ENCODE measurements around the gene SUSD1. TPM values are rescaled to one million over a fixed set of nuclear protein-coding genes. Genes with fewer than 3 reads are reported as not detected.
A peak's percentile ranks its signal among the peaks of the same experiment; 100 is the strongest.

SUSD1 gene
- total RNA-seq, 1 donor from 2014 or later: 3.2 TPM

DNA sequence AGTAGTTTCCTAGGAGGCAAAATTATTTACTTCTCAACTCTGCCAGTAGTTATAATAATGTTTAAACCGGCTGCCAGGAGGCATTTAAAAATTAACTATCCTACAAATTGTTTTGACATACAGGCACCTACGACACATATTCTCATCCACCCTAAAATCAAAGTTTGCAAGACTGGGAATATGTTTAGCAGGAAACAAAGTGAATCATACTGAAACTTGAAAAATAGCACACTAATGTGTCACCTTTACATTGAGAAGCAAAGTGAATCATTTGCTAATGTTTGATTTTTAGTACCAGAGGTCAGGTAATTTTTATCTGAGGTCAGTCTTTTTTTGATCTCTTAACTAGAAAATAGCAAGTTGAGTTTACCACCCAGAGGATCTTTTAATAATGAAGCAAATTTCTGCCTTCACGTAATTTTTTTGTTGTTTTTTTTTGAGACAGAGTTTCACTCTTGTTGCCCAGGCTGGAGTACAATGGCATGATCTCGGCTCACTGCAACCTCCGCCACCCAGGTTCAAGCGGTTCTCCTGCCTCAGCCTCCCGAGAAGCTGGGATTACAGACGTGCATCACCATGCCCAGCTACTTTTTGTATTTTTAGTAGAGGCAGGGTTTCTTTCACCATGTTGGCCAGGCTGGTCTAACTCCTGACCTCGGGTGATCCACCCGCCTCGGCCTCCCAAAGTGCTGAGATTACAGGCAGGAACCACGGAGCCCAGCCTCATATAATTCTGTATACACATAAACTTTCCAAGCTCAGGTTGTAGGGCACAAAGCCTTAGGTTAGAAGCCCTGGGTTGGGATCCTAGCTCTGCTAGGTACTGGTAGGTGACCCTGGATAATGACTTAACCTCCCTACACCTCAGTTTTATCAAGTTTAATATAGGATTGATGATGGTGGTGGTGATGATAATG, 154.2 kb downstream of the SUSD1 start:
- ATAC-seq: peak; percentile 79
- no peak for DNase-seq (ENCODE audit: low spot score)

DNA sequence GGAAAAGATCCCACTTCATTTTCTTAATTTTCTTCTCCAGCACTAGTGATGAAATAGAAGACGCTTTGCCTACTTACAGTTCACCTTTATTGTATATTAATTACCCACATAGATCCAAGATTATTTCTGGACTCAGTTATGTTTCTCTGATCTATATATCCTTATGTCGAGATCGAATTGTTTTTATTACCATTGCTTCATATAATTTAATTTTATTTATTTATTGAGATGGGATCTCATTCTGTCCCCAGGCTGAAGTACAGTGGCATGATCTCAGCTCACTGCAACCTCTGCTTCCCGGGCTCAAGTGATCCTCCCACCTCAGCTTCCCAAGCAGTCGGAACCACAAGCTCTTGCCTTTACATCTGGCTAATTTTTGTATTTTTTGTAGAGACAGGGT, 157.2 kb downstream of the SUSD1 start:
- no peak for ATAC-seq
- DNase-seq (ENCODE audit: low spot score): no peak

DNA sequence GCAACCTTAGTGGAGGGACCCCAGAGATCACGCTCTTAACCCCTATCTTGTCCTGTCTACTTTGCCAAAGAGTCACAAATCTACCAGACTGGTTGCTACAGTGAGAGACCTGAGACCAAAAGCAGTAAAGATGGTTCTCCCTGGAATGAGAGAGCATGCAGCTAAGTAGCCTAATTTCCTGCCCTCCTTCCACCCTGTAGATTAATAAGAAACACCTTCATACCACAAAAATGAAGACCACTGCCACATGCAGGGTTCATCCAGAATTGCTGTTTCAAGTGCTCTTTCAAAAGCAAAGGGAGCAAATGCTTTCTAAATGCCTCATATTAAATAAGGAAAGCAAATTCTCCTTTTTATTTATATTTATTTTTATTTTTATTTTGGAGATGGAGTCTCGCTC, 159.4 kb downstream of the SUSD1 start:
- no peak for ATAC-seq

DNA sequence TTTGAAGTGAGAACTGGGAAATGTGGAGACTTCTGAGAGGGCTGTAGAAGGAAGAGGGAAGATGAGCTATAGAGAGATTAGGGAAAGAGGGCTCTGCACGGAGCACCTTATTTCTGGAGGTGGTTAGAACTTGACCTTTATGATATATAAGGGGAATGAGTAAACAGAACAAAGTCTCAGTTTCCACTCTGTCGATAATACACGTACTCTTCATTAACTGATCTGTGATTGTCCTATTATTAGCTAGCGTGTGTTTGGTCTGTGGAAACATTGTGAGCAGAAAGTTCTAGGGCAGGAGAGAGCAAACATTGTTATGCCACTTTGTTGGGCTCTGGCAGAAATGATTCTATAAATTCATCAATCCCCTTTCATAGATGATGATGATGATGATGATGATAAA, 159.9 kb downstream of the SUSD1 start:
- DNase-seq (ENCODE audit: low spot score): no peak
- no peak for ATAC-seq

More for the DNA sequence above, 159.4 kb downstream of the SUSD1 start:
- DNase-seq (ENCODE audit: low spot score): no peak

DNA sequence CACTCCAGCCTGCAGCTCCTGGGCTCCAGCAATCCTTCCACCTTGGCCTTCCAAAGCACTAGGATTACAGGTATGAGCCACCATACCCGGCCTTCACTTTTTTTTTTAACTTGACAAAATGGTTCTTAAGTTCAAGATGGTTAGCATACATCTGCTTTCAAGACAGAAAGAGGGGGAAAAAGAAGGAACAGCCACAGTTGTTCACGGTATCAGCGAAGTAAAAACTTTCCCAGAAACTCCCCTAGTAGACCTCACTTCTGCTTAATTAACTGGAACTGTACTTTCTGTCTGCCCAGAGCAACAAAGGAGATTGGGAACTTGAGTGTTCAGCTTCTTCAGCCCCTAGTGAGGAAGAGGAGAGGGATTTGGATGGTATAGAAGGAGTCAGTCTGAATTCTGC, 161.8 kb downstream of the SUSD1 start:
- DNase-seq (ENCODE audit: low spot score): no peak
- no peak for ATAC-seq

DNA sequence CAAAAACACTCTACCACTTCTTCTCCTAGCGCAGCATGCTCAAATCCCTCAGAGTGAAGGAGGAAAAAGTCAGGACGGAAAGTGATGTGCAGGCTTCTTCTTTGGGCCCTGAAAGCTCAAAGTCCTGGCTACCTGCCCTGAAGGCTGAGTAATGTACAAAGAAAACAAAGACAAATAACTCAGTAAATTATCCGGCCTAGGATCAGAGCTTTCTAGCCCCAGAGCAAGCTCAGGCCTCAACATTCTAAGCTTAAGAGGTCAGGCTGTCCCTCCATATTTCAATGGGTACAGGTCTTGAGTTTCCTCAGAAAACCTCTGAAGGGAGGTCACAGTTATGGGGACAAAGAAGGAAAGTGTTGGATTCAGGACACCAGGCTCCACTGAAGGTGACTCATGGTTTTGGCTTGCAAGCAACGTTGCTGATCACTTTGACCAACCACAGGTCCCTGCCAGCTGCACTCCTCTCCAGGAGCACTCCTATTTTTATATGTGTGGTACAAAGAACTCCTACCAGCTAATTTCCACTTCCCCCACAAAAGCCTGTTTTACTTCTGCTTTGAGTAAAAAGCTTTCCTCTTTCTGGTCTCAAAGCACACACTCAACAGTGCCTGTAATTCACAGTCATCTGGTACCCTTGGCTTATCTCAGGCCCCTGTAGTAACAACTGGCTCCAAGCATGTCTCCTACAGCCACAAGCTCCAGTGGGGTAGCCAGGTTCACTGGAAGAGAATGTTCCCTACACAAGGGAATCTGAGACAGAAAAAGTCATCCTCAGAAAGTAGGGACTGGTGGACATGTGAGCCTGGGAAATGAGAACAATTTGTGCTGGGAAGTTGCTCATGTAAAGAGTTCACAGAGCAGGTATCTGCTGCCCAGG, 162.8 kb downstream of the SUSD1 start:
- DNase-seq (ENCODE audit: low spot score): peak; percentile 55
- ATAC-seq: peak; percentile 96

DNA sequence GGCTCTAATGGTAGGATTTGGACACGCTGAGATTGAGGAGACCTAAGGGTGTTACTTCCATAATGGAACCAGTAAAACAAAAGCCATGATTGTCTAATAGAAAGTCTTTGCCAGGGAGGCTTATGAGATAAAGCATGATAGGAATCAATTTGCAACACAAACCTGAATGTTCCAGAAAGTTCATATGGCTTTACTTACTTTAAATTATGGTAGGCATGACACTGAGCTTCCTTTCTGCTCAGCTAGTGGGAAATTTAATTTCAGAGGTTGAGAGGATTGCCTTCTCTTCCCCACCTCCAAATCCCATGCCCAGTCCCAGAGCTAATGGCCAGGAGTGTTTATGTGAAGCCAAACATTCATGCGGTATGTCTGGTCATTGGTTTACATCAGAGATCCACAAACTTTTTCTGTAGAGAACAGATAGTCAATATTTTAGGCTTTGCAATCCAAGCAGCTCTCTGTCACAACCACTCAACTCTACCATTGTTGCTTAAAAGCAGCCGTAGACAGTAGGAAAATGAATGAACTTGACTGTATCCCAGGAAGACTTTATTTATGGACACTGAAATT, 164.0 kb downstream of the SUSD1 start:
- ATAC-seq (no peak), DNase-seq (ENCODE audit: low spot score) (no peak)

DNA sequence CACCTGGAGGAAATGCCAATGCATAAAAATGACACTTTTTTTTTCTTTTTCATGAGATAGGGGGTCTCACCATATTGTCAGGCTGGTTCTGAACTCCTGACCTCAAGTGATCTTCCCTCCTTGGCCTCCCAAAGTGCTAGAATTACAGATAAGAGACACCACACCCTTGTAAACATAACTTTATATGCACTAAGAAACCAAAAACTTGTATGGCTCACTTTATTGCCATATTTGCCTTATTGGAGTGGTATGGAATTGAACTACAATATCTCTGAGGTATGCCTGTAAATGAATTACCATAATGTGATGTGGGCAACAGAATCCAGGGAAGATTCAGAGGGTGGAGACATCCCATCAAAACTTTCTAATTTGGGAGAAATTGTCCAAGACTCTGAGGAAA, 164.6 kb downstream of the SUSD1 start:
- DNase-seq (ENCODE audit: low spot score) (no peak), ATAC-seq (no peak)

DNA sequence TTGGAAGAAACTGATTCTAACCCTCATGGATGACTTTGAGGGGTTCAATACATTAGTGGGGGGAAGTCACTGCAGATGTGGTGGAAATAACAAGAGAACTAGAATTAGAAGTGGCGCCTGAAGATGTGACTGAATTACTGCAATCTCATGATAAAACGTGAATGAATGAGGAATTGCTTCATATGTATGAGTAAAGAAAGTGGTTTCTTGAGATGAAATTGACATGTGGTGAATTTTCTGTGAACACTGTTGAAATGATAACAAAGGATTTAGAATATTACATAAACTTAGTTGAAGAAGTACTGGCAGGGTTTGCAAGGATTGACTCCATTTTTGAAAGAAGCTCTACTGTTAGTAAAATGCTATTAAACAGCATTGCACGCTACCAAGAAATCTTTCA, 165.4 kb downstream of the SUSD1 start:
- ATAC-seq (no peak), DNase-seq (ENCODE audit: low spot score) (no peak)

DNA sequence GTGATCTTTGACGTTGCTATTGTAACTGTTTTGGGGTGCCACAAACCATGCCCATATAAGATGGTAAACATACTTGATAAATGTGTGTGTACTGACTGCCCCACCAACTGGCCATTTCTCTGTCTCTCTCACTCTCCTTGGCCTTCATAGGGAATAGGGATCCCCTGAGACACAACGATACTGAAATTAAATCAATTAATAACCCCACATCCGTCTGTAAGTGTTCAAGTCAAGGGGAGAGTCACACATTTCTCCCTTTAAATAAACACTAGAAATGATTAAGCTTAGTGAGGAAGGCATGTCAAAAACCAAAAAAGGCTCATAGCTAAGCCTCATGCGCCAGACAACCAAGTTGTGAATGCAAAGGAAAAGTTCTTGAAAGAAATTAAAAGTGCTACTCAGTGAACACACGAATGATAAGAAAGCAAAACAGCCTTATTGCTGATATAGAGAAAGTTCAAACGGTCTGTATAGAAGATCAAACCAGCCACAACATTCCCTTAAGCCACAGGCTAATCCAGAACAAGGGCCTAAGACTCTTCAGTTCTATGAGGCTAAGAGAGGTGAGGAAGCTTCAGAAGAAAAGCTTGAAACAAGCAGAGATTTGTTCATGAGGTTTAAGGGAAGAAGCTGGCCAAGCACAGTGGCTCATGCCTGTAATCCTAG, 167.4 kb downstream of the SUSD1 start:
- ATAC-seq: no peak
- DNase-seq (ENCODE audit: low spot score): no peak

DNA sequence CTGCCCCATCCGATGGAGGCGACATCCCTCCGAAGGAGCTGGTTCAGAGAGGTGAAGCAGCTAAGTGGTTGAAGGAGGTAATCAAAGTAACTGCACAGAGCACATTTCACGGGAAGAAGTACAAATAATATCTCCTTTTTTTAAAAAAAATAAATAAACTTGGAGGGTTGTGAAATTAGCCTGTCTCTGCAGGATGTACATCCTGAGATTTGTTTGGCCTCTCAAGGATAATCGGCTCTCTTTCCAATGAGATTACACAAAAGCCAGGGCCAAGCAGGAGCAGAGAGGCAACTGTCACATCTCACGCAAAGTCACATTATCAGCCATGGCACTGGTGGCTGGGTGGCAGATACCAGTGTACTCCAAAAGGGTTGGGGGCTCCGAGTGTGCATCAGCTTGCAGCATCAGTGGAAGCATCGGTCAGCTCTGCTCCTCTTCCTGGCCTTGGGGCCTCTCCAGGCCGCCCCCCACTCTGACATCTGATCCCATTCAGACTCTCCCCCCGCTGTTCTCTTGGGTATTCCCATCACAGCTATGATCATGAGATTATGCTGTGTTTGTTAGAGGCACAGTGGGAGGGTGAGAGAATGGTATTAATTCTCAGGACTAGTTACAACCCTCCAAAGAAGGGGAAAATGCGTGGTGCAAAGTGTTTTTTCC, 168.6 kb downstream of the SUSD1 start:
- ATAC-seq (peak; percentile 31), DNase-seq (ENCODE audit: low spot score) (no peak)

DNA sequence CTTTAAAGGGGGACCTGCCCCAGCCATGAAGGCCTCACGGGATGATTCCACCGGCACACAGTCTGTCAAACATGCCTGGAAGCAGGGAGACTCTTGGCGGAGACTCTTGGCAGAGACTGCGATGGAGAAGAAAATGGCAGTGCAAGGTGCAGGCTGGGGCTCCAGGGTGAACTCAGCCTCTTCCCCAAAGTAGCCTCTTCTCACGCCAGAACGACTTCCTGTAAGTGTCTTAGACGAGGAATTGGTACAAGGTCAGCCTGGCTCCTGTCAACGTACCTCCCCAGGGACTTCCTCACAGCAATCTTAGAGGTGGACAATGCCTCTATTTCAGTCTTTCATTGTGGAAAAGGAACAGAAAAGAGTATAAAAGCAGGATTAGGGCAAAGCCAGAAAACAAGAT, 169.2 kb downstream of the SUSD1 start:
- no peak for DNase-seq (ENCODE audit: low spot score)
- ATAC-seq: peak; percentile 30

DNA sequence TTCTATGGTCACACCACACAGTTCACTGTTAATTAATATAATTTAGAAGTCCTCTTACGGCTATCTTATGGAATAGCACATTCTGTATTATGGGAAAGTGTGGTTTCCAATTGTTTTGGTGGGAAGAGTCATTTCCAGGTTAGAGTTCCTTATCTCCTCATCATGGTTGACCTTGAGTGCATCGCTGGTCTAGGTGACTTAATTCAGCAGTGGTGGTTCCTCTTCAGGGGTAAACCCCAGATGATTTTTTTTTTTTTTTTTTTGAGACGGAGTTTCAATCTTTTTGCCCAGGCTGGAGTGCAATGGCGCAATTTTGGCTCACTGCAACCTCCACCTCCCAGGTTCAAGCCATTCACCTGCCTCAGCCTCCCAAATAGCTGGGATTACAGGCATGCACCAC, 171.6 kb downstream of the SUSD1 start:
- ATAC-seq: no peak

DNA sequence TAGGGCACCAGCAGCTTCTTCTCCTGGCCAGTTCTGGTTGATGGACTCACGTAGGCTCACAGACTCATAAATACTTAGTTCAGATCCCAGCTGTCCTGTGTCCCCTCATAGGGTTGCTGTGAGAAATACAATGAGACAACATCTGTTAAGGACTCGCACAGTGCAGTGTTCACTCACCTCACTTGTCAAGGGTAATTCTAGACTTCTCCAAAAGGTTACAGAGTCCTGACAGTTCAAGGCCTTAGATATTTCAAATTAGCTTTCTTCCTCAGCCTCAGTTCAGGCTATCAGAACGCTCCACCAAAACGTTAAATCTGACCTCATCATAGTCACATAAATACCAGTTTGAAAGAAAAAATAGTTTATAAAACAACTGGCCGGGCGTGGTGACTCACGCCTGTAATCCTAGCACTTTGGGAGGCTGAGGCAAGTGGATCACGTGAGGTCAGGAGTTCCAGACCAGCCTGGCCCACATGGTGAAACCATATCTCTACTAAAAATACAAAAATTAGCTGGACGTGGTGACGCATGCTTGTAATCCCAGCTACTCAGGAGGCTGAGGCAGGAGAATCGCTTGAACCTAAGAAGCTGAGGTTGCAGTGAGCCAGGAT, 172.1 kb downstream of the SUSD1 start:
- no peak for ATAC-seq
- no peak for DNase-seq (ENCODE audit: low spot score)

More for the DNA sequence above, 171.6 kb downstream of the SUSD1 start:
- no peak for DNase-seq (ENCODE audit: low spot score)

DNA sequence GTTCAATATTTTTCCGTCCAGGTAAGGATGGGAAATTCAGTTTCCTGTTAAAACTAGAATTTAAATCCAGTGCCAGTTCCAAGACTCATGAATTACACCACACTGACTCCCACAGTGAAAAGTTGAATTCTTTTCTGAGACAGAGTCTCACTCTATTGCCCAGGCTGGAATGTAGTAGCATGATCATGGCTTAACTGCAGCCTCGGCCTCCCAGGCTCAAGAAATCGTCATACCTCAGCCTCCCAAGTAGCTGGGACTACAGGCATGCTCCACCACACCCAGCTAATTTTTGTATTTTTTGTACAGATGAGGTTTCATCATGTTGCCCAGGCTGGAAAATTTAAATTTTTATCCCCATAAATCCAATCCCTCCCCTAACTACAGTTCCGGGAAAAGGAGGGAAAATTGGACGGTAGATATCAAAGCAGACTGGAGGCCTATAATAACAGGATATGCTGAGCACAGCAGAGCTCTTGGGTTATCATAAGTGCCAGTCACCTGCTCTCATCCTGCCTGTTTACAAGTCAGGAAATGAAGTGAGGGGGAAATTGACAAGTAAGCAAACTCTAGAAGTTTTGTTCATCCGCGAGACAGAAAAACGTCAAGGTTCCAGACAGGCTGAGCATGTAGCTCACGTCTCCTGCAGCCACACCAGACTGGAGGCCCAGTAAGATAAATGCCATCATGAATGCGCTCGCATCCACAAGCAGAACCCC, 172.8 kb downstream of the SUSD1 start:
- DNase-seq (ENCODE audit: low spot score): no peak
- peak; percentile 45 for ATAC-seq

DNA sequence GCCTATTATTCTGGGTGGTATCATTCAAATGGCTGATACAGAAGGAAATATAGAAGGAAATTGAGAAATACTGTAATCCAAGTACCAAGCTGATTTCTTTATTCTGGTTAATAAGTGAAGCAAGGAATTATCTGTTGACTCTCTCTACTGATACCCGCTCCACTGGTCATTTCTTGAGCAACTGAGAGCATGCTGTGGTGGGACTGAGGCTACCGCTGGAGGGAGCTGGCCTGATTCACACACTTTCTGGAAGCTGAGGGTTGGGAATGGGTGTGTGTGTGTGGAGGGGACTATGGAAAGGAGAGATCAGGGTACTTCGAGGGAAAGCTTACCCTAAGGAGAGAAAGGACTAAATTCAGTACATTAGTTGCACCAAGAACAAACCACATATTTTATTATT, 174.4 kb downstream of the SUSD1 start:
- ATAC-seq: no peak

DNA sequence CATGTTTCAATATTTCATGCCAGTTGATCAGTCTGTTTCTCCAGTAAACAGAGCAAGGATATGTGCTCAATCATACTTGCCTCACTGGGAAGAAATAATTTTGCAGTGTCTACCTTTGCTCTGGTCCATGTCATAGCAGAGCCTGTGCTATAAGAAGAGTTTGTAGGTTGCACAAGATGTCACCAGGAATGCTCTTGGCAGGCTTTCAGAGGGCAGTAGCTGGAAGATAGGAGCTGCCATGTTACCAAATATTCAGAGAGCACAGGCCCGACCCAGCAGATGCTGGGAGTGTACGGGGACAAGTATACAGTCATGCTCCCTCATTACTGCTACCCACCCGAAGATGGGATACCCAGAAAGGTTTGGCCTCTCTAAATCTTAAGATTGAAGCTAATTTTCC, 175.8 kb downstream of the SUSD1 start:
- peak; percentile 68 for ATAC-seq
- DNase-seq (ENCODE audit: low spot score): no peak

More for the DNA sequence above, 174.4 kb downstream of the SUSD1 start:
- no peak for DNase-seq (ENCODE audit: low spot score)

DNA sequence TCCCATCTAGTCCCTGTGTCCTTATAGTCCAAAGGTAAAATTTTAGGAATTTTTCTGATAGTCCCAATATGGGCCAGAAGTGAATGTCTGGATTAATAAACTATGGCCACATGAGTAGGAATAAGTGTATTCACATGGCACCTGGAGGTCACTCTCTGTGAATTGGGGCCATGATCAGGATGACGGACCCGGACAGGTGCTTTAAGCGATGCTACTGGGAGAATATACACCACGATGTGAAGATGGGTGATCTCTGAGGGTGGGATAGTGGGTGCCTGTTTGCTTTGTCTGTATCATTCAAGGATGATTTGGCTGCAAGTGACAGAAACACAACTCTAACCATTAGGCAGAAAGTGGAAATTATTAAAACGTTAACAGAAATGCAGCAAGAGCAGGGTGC, 177.3 kb downstream of the SUSD1 start:
- no peak for DNase-seq (ENCODE audit: low spot score)
- no peak for ATAC-seq

DNA sequence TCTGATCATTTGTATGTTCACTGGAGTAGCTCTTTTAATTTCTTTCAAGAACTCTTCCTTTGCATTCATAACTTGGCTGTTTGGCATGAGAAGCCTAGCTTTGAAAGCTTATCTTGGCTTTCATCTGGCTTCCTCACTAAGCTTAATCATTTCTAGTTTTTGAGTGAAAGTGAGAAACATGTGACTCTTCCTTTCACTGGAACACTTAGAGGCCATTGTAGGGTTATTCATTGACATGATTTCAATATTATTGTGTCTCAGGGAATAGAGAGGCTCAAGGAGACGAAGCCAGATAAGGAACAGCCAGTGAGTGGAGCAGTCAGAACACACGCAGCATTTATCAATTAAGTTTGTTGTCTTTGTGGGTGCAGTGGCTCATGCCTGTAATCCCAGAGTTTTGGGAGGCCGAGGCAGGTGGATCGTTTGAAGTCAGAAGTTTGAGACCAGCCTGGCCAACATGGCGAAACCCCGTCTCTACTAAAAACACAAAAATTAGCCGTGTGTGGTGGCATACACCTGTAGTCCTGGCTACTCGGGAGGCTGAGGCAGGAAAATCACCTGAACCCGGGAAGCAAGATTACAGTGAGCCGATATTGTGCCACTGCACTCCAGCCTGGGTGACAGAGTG, 180.2 kb downstream of the SUSD1 start:
- no peak for ATAC-seq
- no peak for DNase-seq (ENCODE audit: low spot score)
